ENCODE data around the gene DOCK11. TPM values are rescaled to one million over a fixed set of nuclear protein-coding genes. Genes with fewer than 3 reads are reported as not detected.

DOCK11 gene
- polyA plus RNA-seq, 1 of the 3 experiments (the other 2 are of a cell fraction): 34.8 TPM

- peak; percentile 9 for DNase-seq
- H3K27ac ChIP-seq (ENCODE audit: low read depth in 2 of 2, low read length in 1 of 2): no peak overlapping the region
- ChIA-PET POLR2A (no interaction called here), CTCF (interaction anchor here (0.8 to 1.8 kb wide), 5 partner anchors 17 to 167 kb away, joined by 3 to 12 read pairs (median 6); no protein-coding TSS in a partner anchor)
- no peaks in the 10 kb centered on the region for H3K9me3 ChIP-seq
- no peak overlapping the region for H2AFZ ChIP-seq (ENCODE audit: low read depth)
- H3K4me2 ChIP-seq: no peak overlapping the region
- H3K4me1 ChIP-seq (ENCODE audit: control insufficient read depth in 1 of 2, insufficient read depth in 2 of 2, low read depth in 1 of 2, low read length in 1 of 2): no peaks in the 10 kb centered on the region
- H3K9me2 ChIP-seq: no peaks in the 10 kb centered on the region
- TF ChIP-seq RCOR1 (IDR thresholded peaks at IDR 0.05; ENCODE audit: low read length) (no peak), NFIC (IDR thresholded peaks at IDR 0.05; ENCODE audit: borderline replicate concordance) (no peak), SMC3 (IDR thresholded peaks at IDR 0.05; ENCODE audit: low read depth, low read length) (peak; percentile 22; the same call in 1 of the 2 replicates), RFX5 (IDR thresholded peaks at IDR 0.05; ENCODE audit: low read length) (no peak), CHD2 (IDR thresholded peaks at IDR 0.05; ENCODE audit: low read length, partially characterized antibody) (no peak), GABPA (IDR thresholded peaks at IDR 0.05; ENCODE audit: low read depth) (no peak), RAD21 (IDR thresholded peaks at IDR 0.05; ENCODE audit: low read length) (peak; percentile 52), SIN3A (IDR thresholded peaks at IDR 0.05; ENCODE audit: borderline replicate concordance, low read depth, low read length) (no peak), CTCF (IDR thresholded peaks at IDR 0.05) (peak; percentile 56)
- TF ChIP-seq, protein P1, sequence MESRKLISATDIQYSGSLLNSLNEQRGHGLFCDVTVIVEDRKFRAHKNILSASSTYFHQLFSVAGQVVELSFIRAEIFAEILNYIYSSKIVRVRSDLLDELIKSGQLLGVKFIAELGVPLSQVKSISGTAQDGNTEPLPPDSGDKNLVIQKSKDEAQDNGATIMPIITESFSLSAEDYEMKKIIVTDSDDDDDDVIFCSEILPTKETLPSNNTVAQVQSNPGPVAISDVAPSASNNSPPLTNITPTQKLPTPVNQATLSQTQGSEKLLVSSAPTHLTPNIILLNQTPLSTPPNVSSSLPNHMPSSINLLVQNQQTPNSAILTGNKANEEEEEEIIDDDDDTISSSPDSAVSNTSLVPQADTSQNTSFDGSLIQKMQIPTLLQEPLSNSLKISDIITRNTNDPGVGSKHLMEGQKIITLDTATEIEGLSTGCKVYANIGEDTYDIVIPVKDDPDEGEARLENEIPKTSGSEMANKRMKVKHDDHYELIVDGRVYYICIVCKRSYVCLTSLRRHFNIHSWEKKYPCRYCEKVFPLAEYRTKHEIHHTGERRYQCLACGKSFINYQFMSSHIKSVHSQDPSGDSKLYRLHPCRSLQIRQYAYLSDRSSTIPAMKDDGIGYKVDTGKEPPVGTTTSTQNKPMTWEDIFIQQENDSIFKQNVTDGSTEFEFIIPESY (IDR thresholded peaks at IDR 0.05; ENCODE audit: borderline replicate concordance, low read depth): no peak
- H3K36me3 ChIP-seq (replicated peaks in 1 of 2; ENCODE audit: control insufficient read depth in 1 of 2, insufficient read depth in 2 of 2, low read length in 1 of 2): peaks cover 6 to 45% of the 10 kb centered on the region in 2 experiments
- no peak overlapping the region for H3K9ac ChIP-seq
- H3K4me3 ChIP-seq (ENCODE audit: low read depth in 2 of 2, low read length in 1 of 2): no peak overlapping the region
- 29% methylated on average over 1 of the region's 1 CpG for WGBS (ENCODE audit: low lambda C conversion rate)
- H3K79me2 ChIP-seq (ENCODE audit: insufficient read depth): no peaks in the 10 kb centered on the region
- H4K20me1 ChIP-seq (ENCODE audit: insufficient read depth): no peaks in the 10 kb centered on the region
- H3K27me3 ChIP-seq (ENCODE audit: insufficient read depth): no peaks in the 10 kb centered on the region
- no peaks in the 10 kb centered on the region for H3F3A ChIP-seq (replicated peaks; ENCODE audit: insufficient read depth)
Observed at GRCh38 chrX:118644378-118644777, 148.8 kb downstream of the DOCK11 start.

GRCh38 chrX:118652717-118653116, 157.1 kb downstream of the DOCK11 start:
- Histone ChIP-seq H3F3A (replicated peaks; ENCODE audit: insufficient read depth) (no peaks in the 10 kb centered on the region), H3K4me3 (ENCODE audit: low read depth in 2 of 2, low read length in 1 of 2) (no peak overlapping the region), H3K27ac (ENCODE audit: low read depth in 2 of 2, low read length in 1 of 2) (no peak overlapping the region), H3K4me1 (ENCODE audit: control insufficient read depth in 1 of 2, insufficient read depth in 2 of 2, low read depth in 1 of 2, low read length in 1 of 2) (no peaks in the 10 kb centered on the region), H3K9me3 (no peaks in the 10 kb centered on the region), H3K36me3 (replicated peaks in 1 of 2; ENCODE audit: control insufficient read depth in 1 of 2, insufficient read depth in 2 of 2, low read length in 1 of 2) (peaks cover 17 to 37% of the 10 kb centered on the region in 2 experiments), H4K20me1 (ENCODE audit: insufficient read depth) (no peaks in the 10 kb centered on the region), H3K9me2 (no peaks in the 10 kb centered on the region), H3K4me2 (no peak overlapping the region), H3K79me2 (ENCODE audit: insufficient read depth) (no peaks in the 10 kb centered on the region), H3K9ac (no peak overlapping the region), H3K27me3 (ENCODE audit: insufficient read depth) (no peaks in the 10 kb centered on the region), H2AFZ (ENCODE audit: low read depth) (no peak overlapping the region)
- no peak for DNase-seq
- TF ChIP-seq FOXM1 (IDR thresholded peaks at IDR 0.05; ENCODE audit: low read depth): no peak
- no peak for TF ChIP-seq MEF2A (IDR thresholded peaks at IDR 0.05; ENCODE audit: borderline replicate concordance, low read depth)
- TF ChIP-seq CTCF (IDR thresholded peaks at IDR 0.05): no peak
- no peak for TF ChIP-seq RCOR1 (IDR thresholded peaks at IDR 0.05; ENCODE audit: low read length)
- no peak for TF ChIP-seq RAD21 (IDR thresholded peaks at IDR 0.05; ENCODE audit: low read length)
- POLR2A ChIA-PET: no interaction called here
- CTCF ChIA-PET: interaction anchor here (1.0 kb wide), 1 partner anchor 26 kb away, joined by 3 read pairs; no protein-coding TSS in a partner anchor
- WGBS (ENCODE audit: low lambda C conversion rate): 56% methylated on average over 3 of the region's 3 CpGs
